ENCODE measurements around the gene SLC22A23. TPM values are rescaled to one million over a fixed set of nuclear protein-coding genes. Genes with fewer than 3 reads are reported as not detected.

Gene SLC22A23
- total RNA-seq, 1 donor from 2014 or later = 0.95 TPM

- DNase-seq = no peak
- intact Hi-C loops (cut with micrococcal nuclease) = loop anchor here (5.0 to 10.0 kb wide), 5 partner anchors 243 to 777 kb away; partner anchors contain the start of genes BPHL, ECI2, NQO2 and WRNIP1
- POLR2A ChIA-PET = no interaction called here
- Mint-ChIP-seq H3K27me3 (peaks cover 9% of the 10 kb centered on the region), H3K27ac (no peak overlapping the region), H3K9me3 (no peaks in the 10 kb centered on the region), H3K36me3 (ENCODE audit: low read depth) (peaks cover 3% of the 10 kb centered on the region), H3K4me1 (peaks cover 17% of the 10 kb centered on the region), H3K4me3 (no peak overlapping the region)
- no peak for ATAC-seq (ENCODE audit: low read depth)
- CTCF ChIA-PET = no interaction called here
- TF ChIP-seq, protein P1, sequence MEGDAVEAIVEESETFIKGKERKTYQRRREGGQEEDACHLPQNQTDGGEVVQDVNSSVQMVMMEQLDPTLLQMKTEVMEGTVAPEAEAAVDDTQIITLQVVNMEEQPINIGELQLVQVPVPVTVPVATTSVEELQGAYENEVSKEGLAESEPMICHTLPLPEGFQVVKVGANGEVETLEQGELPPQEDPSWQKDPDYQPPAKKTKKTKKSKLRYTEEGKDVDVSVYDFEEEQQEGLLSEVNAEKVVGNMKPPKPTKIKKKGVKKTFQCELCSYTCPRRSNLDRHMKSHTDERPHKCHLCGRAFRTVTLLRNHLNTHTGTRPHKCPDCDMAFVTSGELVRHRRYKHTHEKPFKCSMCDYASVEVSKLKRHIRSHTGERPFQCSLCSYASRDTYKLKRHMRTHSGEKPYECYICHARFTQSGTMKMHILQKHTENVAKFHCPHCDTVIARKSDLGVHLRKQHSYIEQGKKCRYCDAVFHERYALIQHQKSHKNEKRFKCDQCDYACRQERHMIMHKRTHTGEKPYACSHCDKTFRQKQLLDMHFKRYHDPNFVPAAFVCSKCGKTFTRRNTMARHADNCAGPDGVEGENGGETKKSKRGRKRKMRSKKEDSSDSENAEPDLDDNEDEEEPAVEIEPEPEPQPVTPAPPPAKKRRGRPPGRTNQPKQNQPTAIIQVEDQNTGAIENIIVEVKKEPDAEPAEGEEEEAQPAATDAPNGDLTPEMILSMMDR (IDR thresholded peaks at IDR 0.05) = no peak
Observed at GRCh38 chr6:3359973-3360726, 96.7 kb downstream of the SLC22A23 start.

GRCh38 chr6:3359101-3359752, 97.6 kb downstream of the SLC22A23 start:
- no peak overlapping the region for H3K4me3 Mint-ChIP-seq
- CTCF ChIA-PET = no interaction called here
- no peak overlapping the region for H3K27ac Mint-ChIP-seq
- H3K4me1 Mint-ChIP-seq = peaks cover 19% of the 10 kb centered on the region
- POLR2A ChIA-PET = no interaction called here
- H3K36me3 Mint-ChIP-seq (ENCODE audit: low read depth) = peaks cover 3% of the 10 kb centered on the region
- peaks cover 3% of the 10 kb centered on the region for H3K27me3 Mint-ChIP-seq
- intact Hi-C loops (cut with micrococcal nuclease) = loop anchor here (5.0 to 10.0 kb wide), 5 partner anchors 242 to 778 kb away; partner anchors contain the start of genes BPHL, ECI2, NQO2 and WRNIP1
- no peak for ATAC-seq (ENCODE audit: low read depth)
- no peak for DNase-seq
- TF ChIP-seq, protein P1 (IDR thresholded peaks at IDR 0.05) = no peak
- H3K9me3 Mint-ChIP-seq = no peaks in the 10 kb centered on the region

DNA sequence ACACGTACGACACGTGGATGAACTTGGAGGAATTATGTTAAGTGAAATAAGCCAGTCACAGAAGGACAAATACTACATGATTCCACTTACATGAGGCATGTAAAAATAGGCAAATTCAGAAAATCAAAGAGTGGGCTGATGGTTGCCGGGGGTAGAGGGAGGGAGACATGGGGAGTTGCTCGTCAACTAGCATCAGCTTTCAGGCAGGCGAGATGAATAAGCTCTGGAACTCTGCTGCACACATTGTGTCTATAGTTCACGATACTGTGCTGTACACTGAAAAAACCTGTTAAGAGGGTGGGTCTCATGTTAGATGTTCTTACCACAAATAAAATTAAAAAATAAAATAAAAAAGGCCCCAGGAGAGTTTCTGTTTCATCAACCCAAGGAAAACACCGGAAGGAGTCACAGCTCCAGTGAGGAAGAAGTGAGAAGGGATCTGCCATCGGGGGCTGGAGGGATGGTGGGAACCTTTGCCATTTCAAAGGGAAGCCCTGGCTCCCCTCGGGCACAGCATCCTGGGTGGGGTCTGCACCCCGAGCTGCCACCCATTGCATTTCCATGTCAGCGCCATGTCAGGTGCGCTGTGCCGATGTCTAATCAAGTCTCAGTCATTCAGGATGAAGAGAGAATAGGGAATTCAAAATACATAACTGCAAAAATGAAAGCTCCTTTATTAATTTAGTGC, 98.3 kb downstream of the SLC22A23 start:
- Mint-ChIP-seq H3K9me3 (no peaks in the 10 kb centered on the region), H3K4me1 (peaks cover 25% of the 10 kb centered on the region), H3K27me3 (no peaks in the 10 kb centered on the region), H3K27ac (no peak overlapping the region), H3K4me3 (no peak overlapping the region), H3K36me3 (ENCODE audit: low read depth) (peaks cover 3% of the 10 kb centered on the region)
- DNase-seq (no peak), ATAC-seq (ENCODE audit: low read depth) (no peak)
- ChIA-PET POLR2A (no interaction called here), CTCF (no interaction called here)
- TF ChIP-seq, protein P1 (IDR thresholded peaks at IDR 0.05) = no peak
- intact Hi-C loops (cut with micrococcal nuclease) = loop anchor here (5.0 to 10.0 kb wide), 5 partner anchors 241 to 779 kb away; partner anchors contain the start of genes BPHL, ECI2, NQO2 and WRNIP1

DNA sequence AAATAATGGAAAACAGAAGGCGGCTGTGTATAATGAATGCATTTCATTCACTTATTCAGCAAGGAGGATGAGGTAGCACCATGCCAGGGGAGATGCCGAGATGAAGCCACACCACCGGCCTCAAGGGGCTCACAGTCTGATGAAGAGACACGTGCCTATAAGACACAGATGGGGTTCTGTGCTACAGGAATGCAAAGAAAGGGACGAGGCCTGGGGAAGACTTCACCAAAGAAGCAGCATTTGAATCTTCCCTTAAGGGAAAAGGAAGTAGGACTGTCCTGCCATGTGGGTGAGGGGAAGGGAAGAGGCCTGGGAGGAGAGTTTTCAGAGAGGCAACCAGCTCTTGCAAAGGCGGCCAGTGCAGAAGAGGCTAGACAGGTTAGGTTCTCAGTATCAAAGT, 99.2 kb downstream of the SLC22A23 start:
- ATAC-seq (ENCODE audit: low read depth) (no peak), DNase-seq (no peak)
- H3K27ac Mint-ChIP-seq = no peak overlapping the region
- H3K4me3 Mint-ChIP-seq = no peak overlapping the region
- POLR2A ChIA-PET = interaction anchor here (1.6 kb wide), 1 partner anchor 31 kb away, joined by 3 read pairs; no protein-coding TSS in a partner anchor
- intact Hi-C loops (cut with micrococcal nuclease) = loop anchor here (2.0 to 10.0 kb wide), 8 partner anchors 31 to 1903 kb away; partner anchors contain the start of genes BPHL, ECI2, FARS2 and LYRM4
- TF ChIP-seq, protein P1 (IDR thresholded peaks at IDR 0.05) = no peak
- no peaks in the 10 kb centered on the region for H3K27me3 Mint-ChIP-seq
- CTCF ChIA-PET = no interaction called here
- peaks cover 3% of the 10 kb centered on the region for H3K36me3 Mint-ChIP-seq (ENCODE audit: low read depth)
- no peaks in the 10 kb centered on the region for H3K9me3 Mint-ChIP-seq
- peaks cover 32% of the 10 kb centered on the region for H3K4me1 Mint-ChIP-seq

Measured in activated B cell treated with CpG ODN at 0.5 μM for 24 hours (primary cell).